ENCODE data around the gene RANBP1. TPM values are rescaled to one million over a fixed set of nuclear protein-coding genes. Genes with fewer than 3 reads are reported as not detected.

The RANBP1 gene
- total and polyA plus RNA-seq, 9 of the 15 experiments (the other 6 are each of a cell fraction or from before 2014, with no cell fraction given) = 162 to 2,891 (median 1,289) TPM

GRCh38 chr22:20111045-20111688, 4.7 kb upstream of the RANBP1 start:
- peak overlapping the region; percentile 18; the same call in 1 of the 3 replicates for H3K27ac ChIP-seq (ENCODE audit: extremely low read depth, low read depth, low read length)
- CTCF ChIA-PET (ENCODE audit: low intra/inter-chr PET ratio) = interaction anchor here (0.6 to 1.2 kb wide), 2 partner anchors 15 to 148 kb away, joined by 4 to 5 read pairs; no protein-coding TSS in a partner anchor
- H3K4me3 ChIP-seq = no peak overlapping the region
- TF ChIP-seq WHSC1 (IDR thresholded peaks at IDR 0.05; ENCODE audit: low read length) (peak; percentile 99), SMARCA5 (IDR thresholded peaks at IDR 0.05) (peak; percentile 70; the same call in 1 of the 2 replicates), ZBTB9 (CRISPR knock-in tag; IDR thresholded peaks at IDR 0.05) (peak; percentile 74; the same call in 1 of the 2 replicates), ILK (tag; IDR thresholded peaks at IDR 0.05; ENCODE audit: borderline replicate concordance, low read depth) (no peak), PURB (CRISPR knock-in tag; IDR thresholded peaks at IDR 0.05; ENCODE audit: low read depth) (no peak), FOS (IDR thresholded peaks at IDR 0.05; ENCODE audit: extremely low read depth, insufficient read length) (no peak), BRD4 (IDR thresholded peaks at IDR 0.05) (no peak), ZNF134 (CRISPR knock-in tag; conservative IDR thresholded peaks at IDR 0.05) (no peak), ZSCAN29 (IDR thresholded peaks at IDR 0.05) (peak; percentile 60; the same call in 1 of the 2 replicates), ZBTB17 (CRISPR knock-in tag; IDR thresholded peaks at IDR 0.05) (no peak), ZNF57 (CRISPR knock-in tag; IDR thresholded peaks at IDR 0.05) (peak; percentile 45; the same call in 1 of the 2 replicates), TRIM24 (IDR thresholded peaks at IDR 0.05) (0 out of 4 replicates have a peak, but pooled peaks of 1 of the 2 experiments have one; percentile 37), NELFE (IDR thresholded peaks at IDR 0.05; ENCODE audit: insufficient read depth, insufficient read length) (no peak), CXXC5 (CRISPR knock-in tag; IDR thresholded peaks at IDR 0.05) (peak; percentile 51), MXI1 (IDR thresholded peaks at IDR 0.05; ENCODE audit: low read depth, low read length) (peak; percentile 2; the same call in 1 of the 2 replicates), OTX1 (CRISPR knock-in tag; IDR thresholded peaks at IDR 0.05) (peak; percentile 55; the same call in 1 of the 2 replicates), ZC3H8 (IDR thresholded peaks at IDR 0.05) (0 out of 2 replicates have a peak, but pooled peaks have one; percentile 27)
- TF ChIP-seq, protein P1, sequence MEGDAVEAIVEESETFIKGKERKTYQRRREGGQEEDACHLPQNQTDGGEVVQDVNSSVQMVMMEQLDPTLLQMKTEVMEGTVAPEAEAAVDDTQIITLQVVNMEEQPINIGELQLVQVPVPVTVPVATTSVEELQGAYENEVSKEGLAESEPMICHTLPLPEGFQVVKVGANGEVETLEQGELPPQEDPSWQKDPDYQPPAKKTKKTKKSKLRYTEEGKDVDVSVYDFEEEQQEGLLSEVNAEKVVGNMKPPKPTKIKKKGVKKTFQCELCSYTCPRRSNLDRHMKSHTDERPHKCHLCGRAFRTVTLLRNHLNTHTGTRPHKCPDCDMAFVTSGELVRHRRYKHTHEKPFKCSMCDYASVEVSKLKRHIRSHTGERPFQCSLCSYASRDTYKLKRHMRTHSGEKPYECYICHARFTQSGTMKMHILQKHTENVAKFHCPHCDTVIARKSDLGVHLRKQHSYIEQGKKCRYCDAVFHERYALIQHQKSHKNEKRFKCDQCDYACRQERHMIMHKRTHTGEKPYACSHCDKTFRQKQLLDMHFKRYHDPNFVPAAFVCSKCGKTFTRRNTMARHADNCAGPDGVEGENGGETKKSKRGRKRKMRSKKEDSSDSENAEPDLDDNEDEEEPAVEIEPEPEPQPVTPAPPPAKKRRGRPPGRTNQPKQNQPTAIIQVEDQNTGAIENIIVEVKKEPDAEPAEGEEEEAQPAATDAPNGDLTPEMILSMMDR (IDR thresholded peaks at IDR 0.05 in 2 of 3, conservative IDR thresholded peaks at IDR 0.05 in 1 of 3; ENCODE audit: insufficient read depth in 2 of 3, low read depth in 1 of 3, low read length in 3 of 3) = peak; percentile 93 to 99 (median 94)
- TF ChIP-seq, protein P2, sequence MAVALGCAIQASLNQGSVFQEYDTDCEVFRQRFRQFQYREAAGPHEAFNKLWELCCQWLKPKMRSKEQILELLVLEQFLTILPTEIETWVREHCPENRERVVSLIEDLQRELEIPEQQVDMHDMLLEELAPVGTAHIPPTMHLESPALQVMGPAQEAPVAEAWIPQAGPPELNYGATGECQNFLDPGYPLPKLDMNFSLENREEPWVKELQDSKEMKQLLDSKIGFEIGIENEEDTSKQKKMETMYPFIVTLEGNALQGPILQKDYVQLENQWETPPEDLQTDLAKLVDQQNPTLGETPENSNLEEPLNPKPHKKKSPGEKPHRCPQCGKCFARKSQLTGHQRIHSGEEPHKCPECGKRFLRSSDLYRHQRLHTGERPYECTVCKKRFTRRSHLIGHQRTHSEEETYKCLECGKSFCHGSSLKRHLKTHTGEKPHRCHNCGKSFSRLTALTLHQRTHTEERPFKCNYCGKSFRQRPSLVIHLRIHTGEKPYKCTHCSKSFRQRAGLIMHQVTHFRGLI (CRISPR knock-in tag; IDR thresholded peaks at IDR 0.05) = no peak

More at GRCh38 chr22:20111045-20111688, 4.7 kb upstream of the RANBP1 start:
- no TSS peak for BruUV-seq (replicated peaks)
- Histone ChIP-seq H3K79me2 (ENCODE audit: control insufficient read depth, insufficient read depth, low read length) (peaks cover 20% of the 10 kb centered on the region), H3K9me3 (replicated peaks; ENCODE audit: control insufficient read depth, insufficient read depth, low read depth, low read length) (no peaks in the 10 kb centered on the region), H2AFZ (ENCODE audit: low read depth, low read length) (no peak overlapping the region), H3K9me1 (ENCODE audit: control insufficient read depth, insufficient read depth, low read length) (no peaks in the 10 kb centered on the region), H3K4me1 (replicated peaks in 1 of 2; ENCODE audit: control insufficient read depth in 2 of 2, insufficient read depth in 2 of 2, low read length in 2 of 2) (peaks cover 9 to 81% of the 10 kb centered on the region in 2 experiments; a peak in 4 of 5 replicates), H3K4me2 (ENCODE audit: insufficient read depth, low read length) (no peak overlapping the region), H4K20me1 (replicated peaks; ENCODE audit: control insufficient read depth, insufficient read depth, low read length) (peaks cover 62% of the 10 kb centered on the region), H3K27me3 (ENCODE audit: control insufficient read depth in 2 of 2, insufficient read depth in 2 of 2, low read length in 2 of 2) (no peaks in the 10 kb centered on the region), H3K36me3 (ENCODE audit: control insufficient read depth, insufficient read depth, low read length) (peaks cover 100% of the 10 kb centered on the region), H3K9ac (ENCODE audit: insufficient read depth in 1 of 2, low read depth in 2 of 2, low read length in 2 of 2) (peak overlapping the region in 1 of 2 experiments; percentile 73; a peak in 2 of 4 replicates)
- WGBS (ENCODE audit: insufficient coverage, low coverage, missing lambda C conversion rate) = 58% methylated on average over 14 of the region's 14 CpGs
- in situ Hi-C loops (cut with MboI) = loop anchor here (10.0 kb wide), 1 partner anchor 386 kb away; the partner anchor contains the start of gene GP1BB
- intact Hi-C loops (cut with micrococcal nuclease) = no loop called here
- peak; percentile 82 for FAIRE-seq
- peak; percentile 70 for ATAC-seq
- DNase-seq (ENCODE audit: extremely low read depth in 1 of 4, low spot score in 3 of 4) = peak; percentile 82 to 89 (median 86)
- POLR2A ChIA-PET = interaction anchor here (0.6 to 20.7 kb wide), 23 partner anchors 7 to 169 kb away, joined by 3 to 513 read pairs (median 4); partner anchors contain the start of genes COMT, RANBP1, TRMT2A and TXNRD2

Data from K562 (cell line).